NAMALWA (cell line): Measurements from ENCODE around the gene RPL15.
A peak's percentile ranks its signal among the peaks of the same experiment; 100 is the strongest.

Experiments used
- DNase-seq: peaks from one replicate; pipeline ENCODE4 v3.0.0-alpha.2; 2015; ENCODE audit warnings: low spot score

The RPL15 gene

GRCh38 chr3:23932571-23932970 is 15.6 kb downstream of the RPL15 start:
- no peak for DNase-seq

- no peak for DNase-seq
These were observed 17.3 kb downstream of the RPL15 start for GRCh38 chr3:23934253-23934652.

- DNase-seq: no peak
These were observed 20.4 kb downstream of the RPL15 start for GRCh38 chr3:23937296-23937695.

- no peak for DNase-seq
These were observed 21.8 kb downstream of the RPL15 start for GRCh38 chr3:23938688-23939087.

GRCh38 chr3:23940775-23941174 is 23.8 kb downstream of the RPL15 start:
- no peak for DNase-seq

GRCh38 chr3:23941440-23941839 is 24.5 kb downstream of the RPL15 start:
- DNase-seq: no peak

- no peak for DNase-seq
These were observed 25.6 kb downstream of the RPL15 start for GRCh38 chr3:23942546-23942945.

- DNase-seq: peak; percentile 39
These were observed 27.3 kb downstream of the RPL15 start for GRCh38 chr3:23944007-23944783.

- peak; percentile 84 for DNase-seq
These were observed 28.1 kb downstream of the RPL15 start, which contains the start of gene NR1D2 for GRCh38 chr3:23944861-23945662. NR1D2 (plus strand) TSS chr3:23945286; CDS start chr3:23945579, 293 bp downstream.

- no peak for DNase-seq
These were observed 28.7 kb downstream of the RPL15 start for GRCh38 chr3:23945663-23945912.

GRCh38 chr3:23945913-23946687 is 29.2 kb downstream of the RPL15 start:
- DNase-seq: peak; percentile 96

- DNase-seq: no peak
These were observed 31.8 kb downstream of the RPL15 start for GRCh38 chr3:23948761-23949160.

GRCh38 chr3:23949784-23950183 is 32.9 kb downstream of the RPL15 start:
- DNase-seq: no peak

- peak; percentile 55 for DNase-seq
These were observed 33.4 kb downstream of the RPL15 start for GRCh38 chr3:23950293-23950692.

- DNase-seq: peak; percentile 88
These were observed 35.7 kb downstream of the RPL15 start for GRCh38 chr3:23952646-23953045.

GRCh38 chr3:23953523-23953922 is 36.6 kb downstream of the RPL15 start:
- DNase-seq: no peak

- DNase-seq: no peak
These were observed 37.2 kb downstream of the RPL15 start for GRCh38 chr3:23954144-23954543.

GRCh38 chr3:23956701-23957100 is 39.8 kb downstream of the RPL15 start:
- no peak for DNase-seq

GRCh38 chr3:23959135-23959900 is 42.4 kb downstream of the RPL15 start:
- no peak for DNase-seq

GRCh38 chr3:23960649-23961048 is 43.7 kb downstream of the RPL15 start:
- DNase-seq: no peak

- no peak for DNase-seq
These were observed 44.1 kb downstream of the RPL15 start for GRCh38 chr3:23961066-23961465.

- DNase-seq: no peak
These were observed 45.0 kb downstream of the RPL15 start for GRCh38 chr3:23961913-23962312.
